UCSD-AML1 (cell line): Measurements from ENCODE around the gene MYO9A.
A peak's percentile ranks its signal among the peaks of the same experiment; 100 is the strongest.
"Not testable (repeated sequence)": the region's sequence is repeated elsewhere in the genome, so short reads cannot be mapped to it uniquely, and the experiment has no call there.

Source experiments
- DNase-seq: peaks from one replicate; lab custom pipeline; 2025; ENCODE audit not compliant: unreplicated experiment; lab: John Stamatoyannopoulos, UW

The MYO9A gene

DNA sequence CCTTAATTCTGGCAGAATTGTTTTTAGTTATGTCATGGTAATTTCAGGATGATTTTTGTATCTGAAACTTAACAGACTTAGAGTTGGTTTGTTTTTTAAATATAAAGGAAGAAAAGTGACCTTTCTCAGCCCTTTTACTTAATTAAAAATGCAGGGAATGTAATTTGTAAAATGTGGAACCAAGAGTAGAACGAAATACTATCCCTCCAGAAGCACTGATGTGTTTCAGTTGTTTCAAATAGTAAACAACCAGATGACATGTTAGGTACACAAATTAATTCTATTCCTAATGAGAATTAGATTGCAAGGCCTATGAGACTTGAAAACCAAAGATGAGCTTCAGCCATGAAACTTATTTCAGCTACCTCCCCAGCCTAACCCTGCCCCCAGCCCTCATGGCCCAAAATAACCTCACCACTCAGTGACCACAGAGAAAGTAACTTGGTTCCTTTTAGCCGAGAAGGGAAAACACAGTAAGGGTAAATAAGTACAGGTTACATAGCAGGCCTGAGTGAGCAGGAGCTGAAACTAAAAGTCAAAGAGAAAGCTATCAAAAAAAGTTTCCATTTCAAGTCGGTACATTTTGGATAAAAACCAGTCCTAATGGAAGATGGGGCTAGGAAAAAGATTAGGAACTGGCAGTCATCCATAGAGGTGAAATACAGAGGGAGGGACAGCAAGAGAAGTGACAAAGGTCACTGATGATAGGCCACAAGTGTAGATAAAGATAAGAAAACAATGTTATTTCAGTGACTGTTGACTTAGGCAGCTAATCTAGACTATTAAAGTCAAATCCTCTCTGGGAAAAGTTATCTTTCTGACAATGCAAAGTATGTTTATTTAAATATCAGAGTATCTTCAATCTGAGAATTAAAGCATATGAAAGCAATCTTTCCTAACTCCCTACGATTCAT, 23.5 kb upstream of the MYO9A start:
- peak; percentile 15 for DNase-seq

DNA sequence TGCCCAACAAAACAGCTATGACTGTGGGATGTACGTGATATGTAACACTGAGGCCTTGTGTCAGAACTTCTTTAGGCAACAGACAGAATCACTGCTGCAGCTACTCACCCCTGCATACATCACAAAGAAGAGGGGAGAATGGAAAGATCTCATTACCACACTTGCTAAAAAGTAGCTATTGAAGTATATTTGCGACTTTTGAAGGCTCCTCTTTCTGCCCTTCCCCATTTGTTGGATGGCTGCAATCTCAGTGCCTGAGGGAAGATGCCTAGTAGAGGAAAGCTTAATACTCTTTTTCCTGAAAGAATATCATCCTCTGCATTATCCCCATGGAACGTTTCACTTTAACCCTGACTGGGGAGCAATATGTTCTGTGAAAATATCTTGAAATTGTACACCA, 22.1 kb upstream of the MYO9A start:
- no peak for DNase-seq

DNA sequence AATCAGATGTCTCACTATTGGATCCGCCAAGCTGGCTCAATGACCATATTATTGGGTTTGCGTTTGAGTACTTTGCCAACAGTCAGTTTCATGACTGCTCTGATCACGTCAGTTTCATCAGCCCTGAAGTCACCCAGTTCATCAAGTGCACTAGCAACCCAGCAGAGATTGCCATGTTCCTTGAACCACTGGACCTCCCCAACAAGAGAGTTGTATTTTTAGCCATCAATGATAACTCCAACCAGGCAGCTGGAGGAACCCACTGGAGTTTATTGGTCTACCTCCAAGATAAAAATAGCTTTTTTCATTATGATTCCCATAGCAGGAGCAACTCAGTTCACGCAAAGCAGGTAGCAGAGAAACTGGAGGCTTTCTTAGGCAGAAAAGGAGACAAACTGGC, 21.7 kb upstream of the MYO9A start:
- no peak for DNase-seq

DNA sequence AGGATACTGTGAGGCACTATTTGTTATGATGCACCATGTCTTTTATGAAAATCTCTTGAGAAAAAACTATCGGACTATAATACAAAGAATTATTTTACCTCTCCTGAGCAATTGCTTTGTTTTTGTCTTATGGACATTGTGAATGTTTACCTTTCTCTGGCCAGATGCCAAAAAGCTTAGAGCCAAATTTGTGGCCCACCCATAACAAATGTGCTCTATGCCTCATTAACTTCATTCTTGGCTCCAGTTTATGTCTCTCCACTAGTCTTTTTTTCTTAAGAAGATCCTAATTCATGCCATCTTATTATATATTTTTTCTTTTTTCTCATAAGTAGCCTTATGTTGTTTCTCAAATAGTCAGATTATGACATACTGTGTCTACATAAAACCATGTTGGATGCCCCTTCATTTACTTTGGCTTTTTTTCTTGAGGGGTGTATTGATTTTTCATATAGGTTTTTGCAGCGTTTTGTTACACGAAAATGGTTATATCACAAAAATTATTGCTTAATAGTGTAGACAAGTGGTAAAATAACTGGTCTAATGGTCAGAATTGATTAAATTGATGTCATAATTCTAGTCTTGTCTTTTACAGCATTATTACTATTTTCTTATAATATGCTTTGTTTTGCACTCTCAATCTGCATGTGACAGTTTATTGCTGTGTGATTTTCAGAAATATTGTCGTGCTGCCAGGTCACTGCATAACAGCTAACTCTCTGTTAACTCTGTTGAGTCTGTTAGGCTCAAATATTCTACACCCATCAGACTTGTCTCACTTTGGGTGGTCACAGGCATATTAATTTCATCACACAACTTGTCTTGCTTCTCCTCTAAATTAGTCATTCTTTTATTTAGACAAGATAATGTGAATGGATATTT, 18.5 kb upstream of the MYO9A start:
- no peak for DNase-seq

DNA sequence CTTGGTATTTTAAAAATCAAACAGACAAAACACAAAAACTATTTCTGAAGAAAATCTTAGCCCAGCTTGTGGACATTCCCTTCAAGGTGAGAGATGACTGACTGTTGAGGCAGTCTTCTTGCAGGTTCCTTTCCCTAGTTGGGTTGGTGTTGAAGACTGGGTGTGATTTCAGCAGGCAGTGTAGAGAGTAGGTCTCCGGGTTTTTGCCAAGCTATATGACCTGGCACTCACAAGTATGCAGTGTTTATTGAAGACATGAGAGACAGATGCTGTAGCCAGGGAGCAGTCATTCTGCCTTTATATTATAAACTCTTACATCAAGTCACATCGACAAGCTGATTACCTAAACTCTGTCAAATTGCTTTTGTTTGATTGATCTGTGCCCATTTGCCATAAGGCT, 17.8 kb upstream of the MYO9A start:
- DNase-seq: no peak

DNA sequence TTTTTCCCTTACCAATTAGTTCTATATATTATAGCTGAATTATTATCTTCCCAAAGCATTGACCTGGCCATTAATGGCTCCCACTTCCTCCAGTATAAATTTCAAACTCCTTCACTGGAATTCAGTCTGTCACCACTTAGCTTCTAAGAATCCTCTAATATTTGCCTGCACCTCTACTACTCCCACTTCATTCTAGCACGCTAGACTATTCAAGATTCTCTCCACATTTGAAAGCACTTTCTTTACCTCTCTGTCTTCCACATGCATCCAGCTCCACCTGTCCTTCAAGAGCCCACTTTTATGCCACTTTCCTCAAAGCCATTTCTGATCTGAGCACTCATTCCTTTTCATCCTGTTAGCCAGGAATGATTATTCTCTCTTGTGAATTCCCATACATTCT, 15.3 kb upstream of the MYO9A start:
- DNase-seq: no peak

DNA sequence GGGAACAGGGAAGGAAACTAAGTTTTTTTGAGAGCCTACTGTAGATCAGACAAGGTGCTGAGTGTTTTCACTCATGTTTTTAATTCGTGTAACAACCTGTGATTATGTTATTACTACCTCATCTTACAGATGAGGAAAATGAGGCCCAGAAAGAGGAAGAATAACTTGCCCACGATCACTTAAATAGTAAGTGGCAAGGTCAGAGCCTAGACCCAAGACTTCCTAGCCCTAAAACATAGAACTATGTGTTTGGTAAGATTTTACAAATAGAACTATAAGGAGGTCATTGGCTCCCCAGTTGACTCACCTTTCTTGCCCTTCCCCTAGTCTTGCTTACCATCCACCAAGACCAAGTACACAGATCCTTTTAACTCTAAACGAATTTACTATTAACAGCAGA, 14.0 kb upstream of the MYO9A start:
- DNase-seq: no peak

DNA sequence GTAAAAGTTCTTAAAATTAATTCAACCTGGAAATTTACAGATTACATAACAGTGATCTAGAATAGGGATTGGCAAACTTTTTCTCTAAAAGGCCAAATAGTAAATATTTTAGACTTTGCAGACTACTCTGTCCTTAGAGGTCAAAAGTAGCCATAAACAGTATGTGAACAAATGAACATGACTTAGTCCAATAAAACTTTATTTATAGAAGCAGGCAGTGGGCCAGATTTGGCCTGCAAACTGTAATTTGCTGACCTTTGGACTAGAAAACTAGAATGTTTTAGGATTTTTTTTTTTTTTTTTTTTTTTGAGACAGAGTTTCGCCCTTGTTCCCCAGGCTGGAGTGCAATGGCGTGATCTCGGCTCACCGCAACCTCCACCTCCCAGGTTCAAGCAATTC, 12.3 kb upstream of the MYO9A start:
- no peak for DNase-seq

DNA sequence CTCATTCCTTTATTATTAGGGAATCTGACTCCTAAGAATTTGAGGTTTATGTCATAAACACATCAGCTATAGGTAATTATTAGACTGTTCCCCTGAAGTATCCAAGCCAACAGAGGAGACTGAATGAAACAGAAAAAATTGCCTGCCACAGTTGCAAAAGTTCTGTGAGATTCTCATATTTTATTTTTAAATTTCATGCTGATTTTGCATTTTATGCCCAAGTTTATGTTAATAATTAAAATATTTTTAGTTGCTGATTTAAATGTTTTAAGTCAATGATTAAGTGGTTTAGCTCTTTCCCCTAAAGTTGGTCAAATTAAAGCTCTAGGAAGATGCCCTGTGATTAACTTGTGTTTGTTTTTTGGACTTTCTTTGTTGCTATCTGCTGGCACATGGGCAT, 10.4 kb upstream of the MYO9A start:
- DNase-seq: no peak

DNA sequence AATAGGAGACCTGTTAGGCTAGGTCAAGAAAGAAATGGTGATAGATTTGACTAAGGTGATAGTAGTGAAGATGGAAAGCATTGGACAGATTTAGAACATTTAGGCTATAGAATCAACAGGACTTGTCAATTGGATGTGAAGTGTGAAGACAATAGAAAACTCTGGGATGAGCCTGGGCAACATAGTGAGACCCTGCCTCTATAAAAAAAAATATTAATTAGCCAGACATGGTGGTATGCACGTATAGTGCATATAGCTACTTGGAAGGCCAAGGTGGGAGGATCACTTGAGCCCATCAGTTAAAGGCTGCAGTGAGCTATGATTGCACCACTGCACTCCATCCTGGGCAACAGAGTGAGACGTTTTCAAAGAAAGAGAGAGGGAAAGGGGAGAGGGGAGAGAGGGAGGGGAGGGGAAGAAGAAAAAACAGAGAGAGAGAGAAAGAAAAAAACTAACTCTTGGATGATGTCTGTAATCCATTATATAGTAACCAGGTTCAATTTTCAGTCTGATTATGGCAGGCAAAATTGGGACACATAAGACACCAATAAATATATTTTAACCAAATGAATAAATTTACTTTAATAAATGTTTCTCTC, 9.9 kb upstream of the MYO9A start:
- no peak for DNase-seq

DNA sequence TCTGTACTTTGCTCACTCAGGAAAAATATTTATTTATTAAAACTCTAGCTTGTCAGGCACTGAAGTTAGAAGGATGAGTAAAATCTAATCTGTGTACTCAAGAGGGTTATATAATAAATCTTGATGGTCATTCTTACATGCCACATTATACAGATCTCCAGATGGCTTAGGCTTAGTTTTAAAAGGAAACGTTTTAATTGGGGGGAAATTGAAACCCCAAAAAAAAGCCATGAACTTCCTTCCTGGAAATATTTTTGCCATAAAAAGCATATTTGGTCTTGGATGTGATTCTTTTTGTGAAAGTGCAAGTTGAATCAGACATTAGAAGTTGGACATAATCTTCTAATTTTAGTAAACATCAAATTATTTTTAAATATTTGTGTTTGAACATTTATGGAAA, 6.3 kb upstream of the MYO9A start:
- no peak for DNase-seq

DNA sequence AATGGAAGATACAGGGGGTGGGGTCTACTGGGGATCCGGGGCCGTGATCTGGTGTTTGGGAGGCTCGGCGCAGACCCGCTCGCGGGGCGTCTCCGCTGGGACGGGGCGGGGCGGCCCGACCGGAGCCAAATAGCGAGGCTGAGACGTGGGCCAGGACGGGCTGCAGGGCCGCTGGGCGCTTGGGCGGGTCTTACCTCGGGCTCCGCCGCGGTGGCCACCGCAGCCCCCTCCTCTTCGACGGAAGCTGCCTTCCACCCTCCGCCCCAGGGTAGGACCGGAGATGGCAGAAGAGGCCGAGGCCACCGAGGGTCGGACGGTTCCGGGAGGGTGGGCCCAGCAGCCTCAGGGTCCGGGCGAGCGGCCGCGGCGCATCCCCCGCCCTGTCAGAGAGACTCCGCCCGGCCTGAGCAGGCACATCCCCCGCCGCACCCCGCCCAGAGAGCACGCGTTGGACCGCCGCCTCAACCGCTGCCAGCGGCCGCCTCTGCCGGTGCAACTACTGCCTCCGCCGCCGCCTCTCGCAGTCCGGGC, 399 bp downstream of the MYO9A start:
- DNase-seq: peak; percentile 84

DNA sequence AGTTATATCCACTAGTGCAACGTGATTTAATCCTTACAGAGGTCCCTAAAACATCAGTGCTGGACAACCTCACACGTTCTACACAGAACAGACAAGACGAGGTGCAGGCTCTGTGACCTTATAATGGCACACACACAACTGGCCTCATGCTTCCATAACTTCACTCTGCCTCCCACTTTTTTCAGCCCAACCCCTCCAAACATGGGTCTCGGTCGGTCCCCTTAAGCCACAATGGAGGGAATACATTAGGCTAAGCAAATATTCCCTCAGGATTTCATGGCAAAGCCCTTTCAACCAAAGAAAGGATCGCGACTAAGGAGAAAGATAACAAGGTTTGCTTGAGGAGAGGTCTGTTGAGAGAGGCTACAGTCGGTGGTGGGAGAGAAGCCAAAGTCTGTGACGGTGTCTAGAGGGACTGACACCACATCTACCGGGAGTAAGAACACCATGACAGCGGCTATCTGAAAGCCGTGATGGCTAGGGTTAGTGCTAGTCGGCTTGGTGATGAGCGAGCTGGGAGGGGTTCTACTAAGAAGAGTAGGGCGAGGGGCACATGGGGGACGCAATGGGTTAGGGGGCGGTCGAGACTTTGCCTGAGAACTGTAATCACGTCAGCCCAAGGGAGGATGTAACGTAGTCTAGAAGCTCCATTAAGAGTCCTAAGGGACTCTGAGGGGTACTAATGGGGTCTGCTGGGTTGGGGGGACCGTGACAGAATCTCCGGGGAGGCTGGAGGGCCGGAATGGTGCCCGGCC, 1.0 kb downstream of the MYO9A start:
- DNase-seq: peak; percentile 27

DNA sequence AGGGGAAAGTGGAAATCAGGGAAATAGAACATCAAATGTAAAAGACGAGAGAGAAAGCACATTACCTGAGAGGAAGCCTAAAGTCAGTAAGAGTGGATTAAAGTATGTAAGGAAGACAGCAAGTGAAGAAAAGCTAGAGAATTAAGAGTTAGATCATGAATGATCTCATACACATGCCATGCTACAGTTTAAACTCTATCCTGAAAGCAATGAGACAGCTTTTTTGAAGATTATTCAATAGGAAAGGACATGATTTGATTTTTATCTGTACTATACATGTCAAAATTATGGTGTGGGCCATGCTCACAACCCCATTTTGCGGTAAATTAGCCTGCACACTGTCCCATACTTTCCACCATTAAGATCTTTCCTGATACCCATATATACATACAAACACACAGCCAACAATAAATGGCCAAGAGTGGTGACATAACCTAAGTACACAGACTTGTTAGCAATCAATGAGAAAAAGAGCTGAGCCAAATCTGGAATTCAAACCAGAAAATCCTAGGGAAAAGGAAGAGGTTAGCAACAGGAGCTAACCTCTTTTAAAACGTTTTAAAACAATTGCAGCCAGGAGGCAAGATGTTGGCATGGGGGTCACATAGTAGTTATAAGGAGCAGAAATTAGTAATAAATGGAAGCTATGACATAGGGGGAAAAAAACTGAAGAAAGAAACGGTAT, 4.5 kb downstream of the MYO9A start:
- DNase-seq: no peak

DNA sequence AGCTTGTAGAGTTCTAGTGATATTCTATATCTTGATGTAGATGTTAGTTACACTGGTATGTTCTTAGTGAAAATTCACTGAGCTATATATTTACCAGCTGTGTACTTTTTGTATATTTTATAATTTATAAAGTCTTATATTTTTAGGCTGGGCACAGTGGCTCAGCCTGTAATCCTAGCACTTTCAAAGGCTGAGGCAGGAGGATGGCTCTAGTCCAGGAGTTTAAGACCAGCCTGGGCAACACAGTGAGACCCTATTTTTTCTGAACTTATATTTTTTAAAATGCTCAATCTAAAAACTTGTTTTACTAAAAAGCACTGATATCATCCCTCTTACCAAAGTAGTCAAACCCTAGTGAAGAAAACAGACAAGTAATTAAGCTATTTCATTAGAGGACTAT, 5.1 kb downstream of the MYO9A start:
- no peak for DNase-seq

DNA sequence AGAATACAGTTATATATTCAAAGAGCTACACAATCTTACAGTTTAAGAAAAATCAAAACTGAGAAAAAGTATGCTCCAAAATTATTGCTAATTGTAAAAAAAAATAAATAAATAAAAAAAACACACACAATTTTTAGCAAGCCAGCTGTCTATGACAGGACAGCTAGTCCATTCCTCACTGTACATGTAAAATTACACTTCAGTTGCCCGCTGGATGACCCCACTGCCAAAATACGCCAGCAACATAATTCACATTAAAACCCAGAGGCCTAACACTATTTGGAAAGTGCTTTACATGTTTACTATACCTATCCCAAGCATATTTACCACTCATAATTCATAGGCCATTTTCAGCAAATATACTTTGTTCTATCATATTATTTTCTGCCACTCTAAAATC, 5.8 kb downstream of the MYO9A start:
- no peak for DNase-seq

DNA sequence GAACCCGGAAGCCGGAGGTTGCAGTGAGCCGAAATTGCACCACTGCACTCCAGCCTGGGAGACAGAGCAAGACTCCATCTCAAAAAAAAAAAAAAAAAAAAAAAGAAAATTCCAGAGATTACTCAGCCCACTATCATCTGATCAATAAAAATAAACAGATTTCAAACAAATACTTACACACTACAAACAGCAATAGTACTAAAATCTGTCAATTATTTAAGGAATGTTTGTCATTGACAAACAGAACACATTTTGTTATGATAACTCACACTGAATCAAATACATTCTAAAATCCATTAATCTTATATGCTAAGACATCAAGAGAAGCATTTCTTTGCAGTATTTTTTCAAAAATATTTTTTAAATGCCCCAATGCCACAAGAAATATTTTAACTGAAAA, 7.6 kb downstream of the MYO9A start:
- no peak for DNase-seq

DNA sequence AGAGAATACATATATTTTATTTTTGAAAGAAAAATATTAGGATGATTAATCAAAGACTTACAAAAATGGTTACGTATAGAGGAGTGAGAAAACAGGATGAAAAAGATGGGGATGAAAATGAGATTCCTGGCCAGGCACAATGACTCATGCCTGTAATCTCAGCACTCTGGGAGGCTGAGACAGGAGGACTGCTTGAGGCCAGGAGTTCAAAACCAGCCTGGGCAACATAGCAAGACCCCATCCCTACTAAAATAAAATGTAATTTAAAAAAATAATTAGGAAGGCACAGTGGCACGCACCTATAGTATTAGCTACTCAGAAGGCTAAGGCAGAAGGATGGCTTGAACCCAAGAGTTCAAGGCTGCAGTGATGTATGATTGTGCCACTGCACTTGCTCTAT, 11.9 kb downstream of the MYO9A start:
- no peak for DNase-seq

DNA sequence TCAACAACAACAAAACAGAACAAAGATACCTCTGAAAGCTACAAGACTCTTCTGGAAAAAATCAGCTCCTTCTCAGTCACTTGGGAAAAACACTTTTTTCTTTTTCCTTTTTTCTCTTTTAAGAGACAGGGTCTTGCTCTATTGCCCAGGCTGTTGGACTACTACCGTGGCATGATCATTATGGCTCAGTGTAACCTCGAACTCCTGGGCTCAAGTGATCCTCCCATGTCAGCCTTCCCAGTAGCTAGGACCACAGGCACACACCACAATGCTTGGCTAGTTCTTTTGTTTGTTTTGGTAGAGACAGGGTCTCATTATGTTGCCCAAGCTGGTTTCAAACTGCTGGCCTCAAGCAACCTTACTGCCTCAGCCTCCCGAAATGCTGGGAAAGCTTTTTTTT, 12.8 kb downstream of the MYO9A start:
- DNase-seq: no peak

DNA sequence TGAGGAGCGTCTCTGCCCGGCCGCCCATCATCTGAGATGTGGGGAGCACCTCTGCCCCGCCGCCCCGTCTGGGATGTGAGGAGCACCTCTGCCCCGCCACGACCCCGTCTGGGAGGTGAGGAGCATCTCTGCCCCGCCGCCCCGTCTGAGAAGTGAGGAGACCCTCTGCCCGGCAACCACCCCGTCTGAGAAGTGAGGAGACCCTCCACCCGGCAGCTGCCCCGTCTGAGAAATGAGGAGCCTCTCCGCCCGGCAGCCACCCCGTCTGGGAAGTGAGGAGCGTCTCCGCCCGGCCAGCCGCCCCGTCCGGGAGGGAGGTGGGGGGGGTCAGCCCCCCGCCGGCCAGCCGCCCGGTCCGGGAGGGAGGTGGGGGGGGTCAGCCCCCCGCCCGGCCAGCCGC, 17.4 kb downstream of the MYO9A start:
- DNase-seq: not testable (repeated sequence)
